Panc1 (cell line): Measurements from ENCODE around the gene COL10A1. TPM values are rescaled to one million over a fixed set of nuclear protein-coding genes. Genes with fewer than 3 reads are reported as not detected.

Experiments used
- ATAC-seq: fragments of 200-7000 bp; cut with Tn5 transposase; 2 replicates; pipeline ENCODE4 v1.9.1; 2020; ENCODE audit warnings: mild to moderate bottlenecking, moderate library complexity
- BruUV-seq: library from RNA; stranded (reverse); fragments of 400-500 nt; replicated peaks from 2 replicates; lab custom pipeline; 2021; lab: Mats Ljungman, UMichigan
- CTCF ChIA-PET: fragments of 300-600 bp; sonication (Branson Sonifier 250); formaldehyde crosslinking; loops from one replicate; lab custom pipeline; 2022; ENCODE audit warnings: antibody characterized with exemption; lab: Charles Lee
- POLR2A ChIA-PET: fragments of 300-600 bp; sonication (Branson Sonifier 250); formaldehyde crosslinking; loops from one replicate; lab custom pipeline; 2022; ENCODE audit warnings: antibody characterized with exemption; lab: Charles Lee
- DNase-seq: peaks from one replicate; pipeline ENCODE4 v3.0.0-alpha.2; 2010; ENCODE audit warnings: low read depth, low spot score
- H3K27ac ChIP-seq: 2 replicates; pipeline ENCODE4 v1.5.1; 2011; ENCODE audit warnings: mild to moderate bottlenecking, low read length, inconsistent platforms
- H3K27me3 ChIP-seq: fragments of 200-500 bp; sonication (Bioruptor generic); 2 replicates; pipeline ENCODE4 v1.6.0; 2014; ENCODE audit warnings: low read length, inconsistent platforms; ENCODE audit not compliant: control insufficient read depth, insufficient read depth
- H3K36me3 ChIP-seq: fragments of 200-500 bp; sonication (Bioruptor generic); 2 replicates; pipeline ENCODE4 v1.5.1; 2014; ENCODE audit warnings: inconsistent platforms, mild to moderate bottlenecking, low read length, moderate library complexity; ENCODE audit not compliant: control insufficient read depth, insufficient read depth
- H3K4me1 ChIP-seq: 2 replicates; pipeline ENCODE4 v1.5.1; 2011; ENCODE audit warnings: inconsistent platforms, mild to moderate bottlenecking, low read length, moderate library complexity; ENCODE audit not compliant: control insufficient read depth, insufficient read depth
- H3K4me3 ChIP-seq, 2 experiments: 2 replicates each; pipeline ENCODE4 v1.5.1; 2011 to 2012; ENCODE audit warnings: low read depth in 2 of 2, low read length in 2 of 2, mild to moderate bottlenecking in 2 of 2, inconsistent platforms in 1 of 2, moderate library complexity in 1 of 2
- H3K9me3 ChIP-seq: fragments of 200-500 bp; sonication (Bioruptor generic); 2 replicates; pipeline ENCODE4 v1.5.1; 2014; ENCODE audit warnings: low read depth, mild to moderate bottlenecking, inconsistent platforms, low read length, moderate library complexity; ENCODE audit not compliant: control insufficient read depth, insufficient read depth
- CTCF ChIP-seq: fragments of 450-650 bp; IDR thresholded peaks from 2 replicates; pipeline ENCODE4 v1.5.1; 2017; ENCODE audit warnings: mild to moderate bottlenecking
- POLR2AphosphoS5 ChIP-seq: IDR thresholded peaks from 2 replicates; pipeline ENCODE4 v1.6.1; 2012; ENCODE audit warnings: mild to moderate bottlenecking, low read depth, low read length, moderate library complexity
- SIN3A ChIP-seq: IDR thresholded peaks from 2 replicates; pipeline ENCODE4 v1.6.1; 2012; ENCODE audit warnings: low read depth, mild to moderate bottlenecking, low read length, moderate library complexity, borderline replicate concordance; ENCODE audit not compliant: insufficient read depth
- TCF7L2 ChIP-seq: IDR thresholded peaks from 2 replicates; pipeline ENCODE4 v1.6.1; 2011; ENCODE audit warnings: mild to moderate bottlenecking, low read depth, low read length, inconsistent platforms
- in situ Hi-C: cut with HindIII; loops from 2 replicates; pipeline ENCODE4 v1.10.0; 2016; ENCODE audit warnings: low sequenced_read_pairs, low pct_unique_long_range_greater_than_20kb
- intact Hi-C: fragments of 100-400 bp; cut with micrococcal nuclease; formaldehyde crosslinking; loops from one replicate; pipeline ENCODE4 v1.10.0; 2022; ENCODE audit not compliant: unreplicated experiment
- total RNA-seq: library from RNA; stranded (reverse); gene quantifications from one replicate; pipeline ENCODE4 v1.2.1, GENCODE V29; 2021; ENCODE audit not compliant: unreplicated experiment
- TF ChIP-seq, protein P1 (sequence below), 2 experiments: IDR thresholded peaks; 2 replicates each; pipeline ENCODE4 v1.6.1; 2011 to 2012; ENCODE audit warnings: low read depth in 2 of 2, control low read depth in 1 of 2, low read length in 1 of 2, mild to moderate bottlenecking in 1 of 2, moderate library complexity in 1 of 2; ENCODE audit not compliant: insufficient read depth in 1 of 2

The COL10A1 gene
- total RNA-seq, 1 experiment from 2014 or later, result not detected

GRCh38 chr6:116169880-116170279 lies 43.9 kb upstream of the COL10A1 start:
- DNase-seq, result no peak
- CTCF ChIA-PET, result no interaction called here
- H3K27me3 ChIP-seq, result no peaks in the 10 kb centered on the region
- H3K36me3 ChIP-seq, result no peaks in the 10 kb centered on the region
- no peak overlapping the region for H3K27ac ChIP-seq
- no peak for ATAC-seq
- in situ Hi-C loops (no loop called here), intact Hi-C loops (no loop called here)
- no TSS peak for BruUV-seq
- H3K4me3 ChIP-seq, result no peak overlapping the region
- TF ChIP-seq SIN3A (no peak), TCF7L2 (no peak), CTCF (no peak), POLR2AphosphoS5 (no peak)
- TF ChIP-seq, protein P1, sequence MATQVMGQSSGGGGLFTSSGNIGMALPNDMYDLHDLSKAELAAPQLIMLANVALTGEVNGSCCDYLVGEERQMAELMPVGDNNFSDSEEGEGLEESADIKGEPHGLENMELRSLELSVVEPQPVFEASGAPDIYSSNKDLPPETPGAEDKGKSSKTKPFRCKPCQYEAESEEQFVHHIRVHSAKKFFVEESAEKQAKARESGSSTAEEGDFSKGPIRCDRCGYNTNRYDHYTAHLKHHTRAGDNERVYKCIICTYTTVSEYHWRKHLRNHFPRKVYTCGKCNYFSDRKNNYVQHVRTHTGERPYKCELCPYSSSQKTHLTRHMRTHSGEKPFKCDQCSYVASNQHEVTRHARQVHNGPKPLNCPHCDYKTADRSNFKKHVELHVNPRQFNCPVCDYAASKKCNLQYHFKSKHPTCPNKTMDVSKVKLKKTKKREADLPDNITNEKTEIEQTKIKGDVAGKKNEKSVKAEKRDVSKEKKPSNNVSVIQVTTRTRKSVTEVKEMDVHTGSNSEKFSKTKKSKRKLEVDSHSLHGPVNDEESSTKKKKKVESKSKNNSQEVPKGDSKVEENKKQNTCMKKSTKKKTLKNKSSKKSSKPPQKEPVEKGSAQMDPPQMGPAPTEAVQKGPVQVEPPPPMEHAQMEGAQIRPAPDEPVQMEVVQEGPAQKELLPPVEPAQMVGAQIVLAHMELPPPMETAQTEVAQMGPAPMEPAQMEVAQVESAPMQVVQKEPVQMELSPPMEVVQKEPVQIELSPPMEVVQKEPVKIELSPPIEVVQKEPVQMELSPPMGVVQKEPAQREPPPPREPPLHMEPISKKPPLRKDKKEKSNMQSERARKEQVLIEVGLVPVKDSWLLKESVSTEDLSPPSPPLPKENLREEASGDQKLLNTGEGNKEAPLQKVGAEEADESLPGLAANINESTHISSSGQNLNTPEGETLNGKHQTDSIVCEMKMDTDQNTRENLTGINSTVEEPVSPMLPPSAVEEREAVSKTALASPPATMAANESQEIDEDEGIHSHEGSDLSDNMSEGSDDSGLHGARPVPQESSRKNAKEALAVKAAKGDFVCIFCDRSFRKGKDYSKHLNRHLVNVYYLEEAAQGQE (IDR thresholded peaks at IDR 0.05; ENCODE audit: insufficient read depth in 1 of 2, low read depth in 2 of 2, low read length in 1 of 2), result no peak
- POLR2A ChIA-PET, result no interaction called here
- no peaks in the 10 kb centered on the region for H3K4me1 ChIP-seq
- H3K9me3 ChIP-seq, result peaks cover 14% of the 10 kb centered on the region; the same call in 1 of the 2 replicates

DNA sequence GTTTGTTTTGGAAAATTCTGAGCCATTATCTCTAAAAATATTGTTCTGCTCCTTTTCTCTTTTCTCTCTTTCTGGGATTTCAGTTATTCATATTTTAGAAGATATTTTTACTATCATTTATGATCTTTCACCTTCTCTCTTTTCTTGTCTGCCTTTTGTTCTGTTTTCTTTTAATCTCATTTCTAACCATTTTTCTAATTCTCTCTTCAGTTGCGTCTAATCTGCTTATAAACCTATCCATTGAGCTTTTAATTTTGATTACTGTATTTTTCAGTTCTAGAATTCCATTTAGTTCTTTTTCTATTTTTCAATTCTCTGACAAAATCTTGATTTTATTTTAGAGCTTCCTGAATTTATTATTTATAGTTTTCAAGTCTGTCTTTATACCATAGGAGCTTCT lies 42.2 kb upstream of the COL10A1 start:
- Histone ChIP-seq H3K36me3 (no peaks in the 10 kb centered on the region), H3K4me3 (no peak overlapping the region), H3K27me3 (no peaks in the 10 kb centered on the region), H3K9me3 (peaks cover 10% of the 10 kb centered on the region; the same call in 1 of the 2 replicates), H3K4me1 (no peaks in the 10 kb centered on the region), H3K27ac (no peak overlapping the region)
- DNase-seq, result no peak
- no peak for ATAC-seq
- in situ Hi-C loops (no loop called here), intact Hi-C loops (no loop called here)
- CTCF ChIA-PET, result no interaction called here
- no TSS peak for BruUV-seq
- POLR2A ChIA-PET, result interaction anchor here (0.6 kb wide), 1 partner anchor 10 kb away, joined by 3 read pairs; no protein-coding TSS in a partner anchor
- TF ChIP-seq TCF7L2 (no peak), POLR2AphosphoS5 (no peak), SIN3A (no peak), CTCF (no peak)
- TF ChIP-seq, protein P1 (IDR thresholded peaks at IDR 0.05; ENCODE audit: insufficient read depth in 1 of 2, low read depth in 2 of 2, low read length in 1 of 2), result no peak
